Activated CD8-positive, alpha-beta memory T cell treated with anti-CD3 and anti-CD28 coated beads for 1 hour (primary cell): ENCODE results near the gene MAPK6.
"Not testable (repeated sequence)": the region's sequence is repeated elsewhere in the genome, so short reads cannot be mapped to it uniquely, and the experiment has no call there.

Source experiments
- DNase-seq, 2 donors: peaks; one replicate each; pipeline ENCODE4 v3.0.0-alpha.2; 2020; ENCODE audit warnings: low read depth in 1 of 2; ENCODE audit errors: extremely low read depth in 1 of 2

The MAPK6 gene

GRCh38 chr15:52018693-52019393, at the start of gene MAPK6:
TSS of gene MAPK6 (plus strand) at chr15:52019219. CDS start at chr15:52046461, 27,242 bp downstream.
- DNase-seq: peak; percentile 75 to 91

- no peak for DNase-seq
Observed at GRCh38 chr15:51969728-51970127, 49.3 kb upstream of the MAPK6 start.

GRCh38 chr15:51970132-51970817, 48.7 kb upstream of the MAPK6 start:
- DNase-seq: no peak

- no peak for DNase-seq
Observed at GRCh38 chr15:51971032-51971374, 48.0 kb upstream of the MAPK6 start.

DNA sequence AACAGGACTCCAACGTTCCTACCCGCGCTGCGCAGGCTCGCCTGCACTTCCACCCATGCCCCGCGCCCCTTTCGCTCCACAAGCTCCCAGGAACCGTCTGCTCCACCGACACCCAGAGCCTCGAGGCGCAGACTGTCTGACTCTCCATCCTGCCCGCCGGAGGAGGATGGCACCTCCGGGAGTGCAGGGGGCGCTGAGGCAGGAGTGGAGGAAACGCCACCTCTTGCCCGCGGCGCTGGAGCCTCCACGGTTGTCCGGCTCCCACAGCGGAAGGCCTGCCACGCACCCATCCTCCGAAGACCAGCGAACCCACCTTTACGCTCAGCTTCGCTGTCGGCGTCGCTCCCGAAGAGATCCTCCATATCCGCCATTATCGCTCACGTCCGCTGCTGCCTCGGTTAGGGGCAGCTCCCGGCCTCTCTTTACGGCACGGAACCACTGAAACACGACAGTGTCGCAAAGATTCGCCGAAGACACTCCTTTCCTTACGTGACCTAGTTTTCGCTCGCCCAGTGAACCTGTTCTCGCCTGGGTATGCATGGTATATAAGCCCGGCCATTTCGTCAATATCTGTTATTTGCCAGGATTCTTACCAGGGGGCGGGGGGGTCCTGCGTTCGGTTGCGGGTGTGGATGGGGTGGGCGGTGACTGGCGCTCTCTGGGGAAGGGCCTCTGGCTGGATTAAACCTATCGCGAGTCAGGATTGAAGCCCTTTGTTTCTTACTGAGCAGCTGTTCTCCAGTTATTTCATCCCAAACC, 47.5 kb upstream of the MAPK6 start, which contains the start of gene LEO1:
Gene LEO1, minus strand, starts transcription at position 404 of the 759 bp plus-strand sequence. Its CDS starts 33 bp downstream, at position 371.
- peak; percentile 72 to 75 for DNase-seq

GRCh38 chr15:51973220-51973619, 45.8 kb upstream of the MAPK6 start:
- DNase-seq: no peak

- DNase-seq: no peak
Observed at GRCh38 chr15:51973775-51974174, 45.2 kb upstream of the MAPK6 start.

- no peak for DNase-seq
Observed at GRCh38 chr15:51982013-51982769, 36.8 kb upstream of the MAPK6 start.

- DNase-seq: no peak
Observed at GRCh38 chr15:51982770-51983103, 36.3 kb upstream of the MAPK6 start.

GRCh38 chr15:51991141-51991540, 27.9 kb upstream of the MAPK6 start:
- DNase-seq: no peak

DNA sequence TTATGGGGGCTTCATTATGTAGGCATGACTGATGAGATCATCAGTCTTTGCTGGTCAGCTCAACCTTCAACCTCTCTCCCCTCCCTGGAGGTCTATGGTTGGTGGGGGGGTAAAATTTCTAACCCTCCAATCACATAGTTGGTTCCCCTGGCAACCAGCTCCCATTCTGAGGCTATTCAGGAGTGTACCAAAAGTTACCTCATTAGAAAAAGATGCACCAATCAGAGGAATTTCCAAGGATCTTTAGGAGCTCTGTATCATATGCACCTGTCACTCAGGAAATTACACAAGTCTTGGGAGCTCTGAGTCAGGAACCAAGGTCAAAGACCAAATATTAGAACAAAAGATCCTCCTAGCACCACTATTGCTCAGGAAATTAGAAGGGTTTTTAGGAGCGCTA, 26.1 kb upstream of the MAPK6 start:
- DNase-seq: no peak

DNA sequence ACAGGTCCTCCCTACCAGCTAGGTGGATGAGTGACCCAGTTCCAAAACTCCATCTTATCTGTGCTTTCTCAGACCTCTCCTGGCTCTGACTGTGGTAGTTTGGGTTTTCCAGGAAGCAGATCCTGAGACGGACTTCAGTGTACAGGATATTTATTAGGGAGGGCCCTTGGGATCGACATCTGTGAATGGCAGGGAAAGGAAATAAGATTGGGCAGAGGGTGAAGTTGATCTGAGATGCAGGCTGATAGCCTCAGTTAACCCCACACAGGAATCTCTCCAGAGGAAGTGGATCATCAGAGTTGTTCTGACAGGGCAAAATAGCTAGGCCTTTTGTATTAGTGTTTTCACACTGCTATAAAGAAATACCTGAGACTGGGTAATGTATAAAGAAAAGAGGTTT, 16.7 kb upstream of the MAPK6 start:
- DNase-seq: no peak

- DNase-seq: not testable (repeated sequence)
Observed at GRCh38 chr15:52003089-52003488, 15.9 kb upstream of the MAPK6 start.

- DNase-seq: no peak
Observed at GRCh38 chr15:52003710-52004109, 15.3 kb upstream of the MAPK6 start.

- DNase-seq: no peak
Observed at GRCh38 chr15:52004806-52005205, 14.2 kb upstream of the MAPK6 start.

DNA sequence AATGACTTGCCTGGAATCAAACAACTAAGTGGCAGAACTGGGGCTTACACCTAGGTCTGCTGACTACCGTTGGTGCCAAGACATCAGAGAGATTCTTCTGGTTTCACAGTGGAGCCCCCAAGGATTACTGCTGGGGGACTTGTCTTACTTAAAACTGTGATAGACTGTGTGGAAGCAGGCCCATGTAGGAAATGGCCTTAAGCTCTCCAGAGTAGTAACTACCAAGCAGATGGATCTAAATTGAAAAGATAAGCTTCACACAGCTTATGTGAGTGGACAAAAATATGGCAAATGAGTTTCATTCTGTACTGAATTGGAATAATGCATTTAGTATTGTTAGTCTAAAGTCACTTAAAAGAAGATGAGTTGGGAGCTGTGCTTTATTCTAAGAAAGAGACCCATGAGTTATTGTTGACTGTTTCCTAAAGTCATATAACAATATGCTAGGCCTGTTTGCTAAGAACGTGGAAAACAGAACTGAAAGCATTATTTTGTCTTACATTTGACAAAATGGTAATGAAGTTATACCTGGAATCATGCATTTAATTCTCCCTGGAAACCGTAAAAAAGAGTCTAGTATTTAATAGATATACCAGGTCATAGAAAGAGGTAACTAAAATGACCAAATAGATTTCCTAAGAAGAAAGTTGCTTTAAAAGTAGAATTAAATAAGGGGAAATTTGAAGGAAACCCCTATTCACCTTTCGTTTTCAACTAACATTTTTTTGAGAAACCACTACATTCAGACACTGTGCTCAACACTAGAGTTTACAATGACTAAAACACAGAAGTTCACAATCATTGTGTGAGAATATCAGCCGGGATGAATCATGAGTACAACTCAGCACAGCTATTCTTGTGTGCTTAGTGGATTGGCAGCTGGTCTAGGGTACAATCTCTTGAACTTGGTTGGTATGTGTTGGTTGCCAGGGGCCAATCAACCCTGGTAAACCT, 13.0 kb upstream of the MAPK6 start:
- no peak for DNase-seq

DNA sequence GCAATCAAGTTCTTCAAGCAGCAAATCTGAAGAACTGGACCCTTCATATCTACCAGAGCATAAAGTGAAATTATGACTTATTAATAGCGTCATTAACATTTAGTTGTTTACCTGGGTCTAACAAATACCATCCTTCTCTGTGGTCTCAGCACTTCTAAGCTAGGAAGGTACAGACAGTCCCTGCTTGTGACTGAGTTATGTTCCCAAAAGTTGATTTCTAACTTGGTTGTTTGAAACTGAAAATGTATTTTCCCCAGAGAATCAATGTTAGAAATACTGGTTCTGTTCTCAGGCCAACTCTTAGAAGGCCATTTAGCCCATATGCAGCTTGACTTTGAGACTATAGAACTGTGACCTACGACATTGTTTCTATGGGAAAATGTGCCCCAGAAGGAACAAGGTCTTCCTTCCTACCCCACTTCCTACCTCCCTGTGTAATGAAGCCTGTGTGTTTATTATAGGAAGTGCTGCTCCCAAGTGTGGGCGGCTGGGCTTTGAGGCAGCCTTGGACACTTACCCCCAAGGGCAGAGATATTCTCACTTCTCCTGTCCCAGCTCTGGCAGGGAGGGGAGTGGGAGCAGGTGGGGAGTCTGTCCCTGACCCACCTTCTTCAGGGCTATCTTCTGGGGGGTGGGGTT, 12.2 kb upstream of the MAPK6 start:
- no peak for DNase-seq

DNA sequence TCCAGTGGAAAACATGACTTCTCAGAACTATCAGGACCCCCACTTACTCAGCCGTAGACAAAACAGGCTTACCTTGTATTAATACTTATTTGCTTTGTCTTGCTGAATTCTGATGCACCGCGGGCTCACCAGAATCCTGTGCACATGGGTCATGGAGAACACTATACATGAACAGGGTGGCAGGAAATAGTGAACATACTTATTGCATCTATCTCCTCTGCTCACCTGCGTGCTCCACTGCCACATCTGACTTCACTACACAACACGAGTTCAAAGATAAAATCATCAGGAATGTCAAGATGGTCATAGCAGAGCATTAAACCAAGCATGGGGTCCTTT, 10.7 kb upstream of the MAPK6 start:
- no peak for DNase-seq

DNA sequence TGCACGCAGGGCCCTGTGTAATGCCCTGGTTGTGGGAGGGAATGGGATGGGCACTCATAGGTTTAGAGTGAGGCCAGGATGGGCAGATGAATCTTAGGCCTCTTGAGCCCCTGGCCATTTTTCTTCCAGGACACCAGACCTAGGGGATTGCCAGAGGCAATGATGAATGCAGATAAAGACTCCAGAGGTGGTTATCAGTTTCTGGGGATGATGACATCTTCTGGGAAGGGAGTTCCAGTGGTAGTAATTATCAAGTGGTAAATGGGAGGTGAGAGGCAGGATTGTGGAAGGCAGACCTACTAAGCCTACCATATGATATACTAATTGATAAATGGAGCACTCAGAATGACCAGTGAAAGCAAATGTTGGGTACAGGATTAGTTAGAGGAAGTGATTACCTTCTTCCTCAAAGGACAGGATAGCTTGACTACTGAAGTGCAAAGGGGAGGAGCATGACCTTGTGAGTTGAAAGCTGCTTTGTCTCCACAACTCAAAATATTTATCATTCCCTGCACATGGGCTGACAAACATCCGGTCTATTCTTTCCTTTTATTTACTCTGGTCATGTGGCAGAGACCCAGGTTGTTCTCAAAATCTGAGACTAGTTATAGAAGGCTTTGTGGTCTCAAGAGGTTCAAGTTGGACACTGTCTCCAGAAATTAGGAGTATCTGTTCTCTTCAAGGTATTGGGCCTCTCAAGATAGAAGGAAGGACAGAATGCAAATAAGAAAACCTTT, 10.2 kb upstream of the MAPK6 start:
- DNase-seq: no peak
